Measurements from ENCODE around the gene GALNT14.

- TF ChIP-seq POLR2A (IDR thresholded peaks at IDR 0.05; ENCODE audit: low read depth, low read length) (no peak), POLR2AphosphoS5 (IDR thresholded peaks at IDR 0.05; ENCODE audit: low read depth, low read length) (no peak)
These were observed 40.2 kb downstream of the GALNT14 start for GRCh38 chr2:31097962-31098613.

Data from GM12891 (cell line).